SIG-M5 treated with dmso at 0.1 percent for 504 hours (cell line): ENCODE data around the gene GOLT1A.
A peak's percentile ranks its signal among the peaks of the same experiment; 100 is the strongest.

Experiments
- DNase-seq: peaks from one replicate; lab custom pipeline; 2025; ENCODE audit not compliant: unreplicated experiment; lab: John Stamatoyannopoulos, UW

Gene GOLT1A

DNA sequence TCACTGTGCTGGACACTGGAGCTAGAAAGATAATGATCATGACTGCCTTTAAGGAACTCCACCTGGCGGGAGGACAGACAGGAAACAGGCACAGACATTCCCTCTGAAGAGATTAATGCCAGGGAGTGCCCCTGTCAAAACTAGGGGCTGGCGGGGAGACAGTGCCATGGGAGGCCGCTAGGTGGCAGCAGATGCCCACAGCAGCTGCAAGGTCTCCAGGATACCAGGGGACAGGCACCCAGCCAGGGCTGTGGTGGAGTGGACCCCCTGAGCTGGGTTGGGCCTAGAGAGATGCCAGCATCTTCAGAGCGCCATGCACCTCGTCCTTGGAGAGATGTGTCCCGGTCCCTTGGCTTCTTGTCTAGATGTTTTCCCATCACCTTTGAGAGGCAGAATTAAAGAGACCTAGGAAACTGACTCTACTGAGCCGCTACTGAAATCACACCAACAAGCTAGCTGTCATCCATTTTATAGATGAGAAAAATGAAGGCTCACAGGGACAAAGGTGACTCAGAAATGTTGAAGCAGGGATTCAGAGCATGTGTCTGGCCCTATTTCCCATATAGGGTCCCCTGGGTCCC, 51.2 kb downstream of the GOLT1A start:
- DNase-seq: peak; percentile 78

DNA sequence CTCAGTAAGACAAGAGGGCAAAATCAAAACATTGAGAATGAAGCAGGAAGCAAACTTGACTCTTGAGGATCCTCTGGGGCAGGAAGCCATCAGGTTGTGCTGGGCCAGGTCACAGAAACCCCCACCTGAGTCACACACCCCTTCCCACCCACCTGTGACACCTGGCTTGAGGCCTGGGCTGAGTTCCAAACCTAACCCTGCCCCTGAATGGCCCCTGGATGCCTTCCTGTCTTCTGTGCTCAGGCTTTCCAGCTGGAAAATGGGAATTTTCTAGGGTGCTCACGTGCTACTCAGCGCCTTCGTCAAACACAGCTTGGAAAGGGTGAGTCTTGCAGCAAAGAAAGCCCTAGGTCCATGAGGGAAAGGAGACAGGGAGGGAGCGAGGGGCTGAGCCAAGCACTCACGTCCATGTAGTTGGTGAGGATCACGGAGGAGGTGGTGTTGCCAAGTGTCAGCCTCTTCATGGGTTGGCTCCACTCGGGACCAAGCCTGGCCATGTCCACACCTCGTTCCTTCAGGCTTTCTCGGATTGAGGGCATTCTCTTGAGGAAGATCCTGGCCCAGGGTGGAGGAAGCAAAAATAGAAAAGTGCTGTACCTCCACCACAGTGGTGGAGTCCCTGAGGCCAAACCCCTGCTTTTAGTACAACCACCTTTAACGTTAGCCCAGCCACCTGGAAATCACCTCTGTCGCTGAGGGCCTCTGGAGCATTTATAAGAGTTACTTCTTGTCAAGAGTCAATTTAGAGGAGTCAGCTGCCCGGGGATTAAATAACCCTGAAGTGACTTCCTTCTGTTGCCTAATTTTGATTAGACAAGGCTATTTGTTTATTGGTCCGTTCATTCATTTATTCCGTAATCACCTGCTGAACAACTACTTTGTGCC, 51.9 kb downstream of the GOLT1A start:
- no peak for DNase-seq

DNA sequence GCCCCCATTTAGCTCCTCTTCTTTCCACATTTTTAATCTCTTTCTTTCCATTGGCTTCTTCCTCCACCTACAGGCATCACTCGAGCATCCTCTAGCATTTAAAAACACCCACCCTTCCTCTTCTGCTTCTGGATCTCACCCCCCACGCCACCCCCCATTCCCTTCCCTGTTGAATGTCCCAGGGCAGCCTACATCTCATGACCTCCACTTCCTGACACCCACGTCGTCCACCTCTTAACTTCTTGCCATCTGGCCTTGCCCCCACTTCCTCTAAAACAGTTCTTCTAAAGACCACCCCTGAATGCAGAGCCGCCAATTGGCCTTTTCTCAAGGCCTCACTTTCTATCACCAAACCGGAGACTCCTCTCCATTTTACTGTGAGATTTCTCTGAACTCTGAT, 55.8 kb downstream of the GOLT1A start:
- DNase-seq: no peak

DNA sequence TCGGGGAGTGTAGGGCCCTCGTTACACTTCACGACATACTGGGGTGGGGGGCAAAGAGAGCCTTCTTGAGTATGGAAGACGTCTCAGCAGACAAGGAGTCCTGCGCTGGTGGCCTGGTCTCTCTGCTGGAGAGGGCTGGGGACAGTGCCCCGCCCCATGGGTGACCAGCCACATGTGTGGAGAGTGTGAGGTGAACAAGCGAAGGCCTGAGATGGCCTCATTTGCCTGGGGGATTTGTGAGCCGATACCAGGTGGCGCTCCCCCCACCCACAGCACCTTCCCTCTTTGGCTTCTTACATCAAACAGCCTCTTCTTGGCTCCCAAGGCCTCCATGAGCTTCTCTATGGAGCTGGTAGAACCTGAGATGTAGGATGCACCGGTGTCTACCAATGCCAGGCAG, 57.9 kb downstream of the GOLT1A start:
- no peak for DNase-seq

DNA sequence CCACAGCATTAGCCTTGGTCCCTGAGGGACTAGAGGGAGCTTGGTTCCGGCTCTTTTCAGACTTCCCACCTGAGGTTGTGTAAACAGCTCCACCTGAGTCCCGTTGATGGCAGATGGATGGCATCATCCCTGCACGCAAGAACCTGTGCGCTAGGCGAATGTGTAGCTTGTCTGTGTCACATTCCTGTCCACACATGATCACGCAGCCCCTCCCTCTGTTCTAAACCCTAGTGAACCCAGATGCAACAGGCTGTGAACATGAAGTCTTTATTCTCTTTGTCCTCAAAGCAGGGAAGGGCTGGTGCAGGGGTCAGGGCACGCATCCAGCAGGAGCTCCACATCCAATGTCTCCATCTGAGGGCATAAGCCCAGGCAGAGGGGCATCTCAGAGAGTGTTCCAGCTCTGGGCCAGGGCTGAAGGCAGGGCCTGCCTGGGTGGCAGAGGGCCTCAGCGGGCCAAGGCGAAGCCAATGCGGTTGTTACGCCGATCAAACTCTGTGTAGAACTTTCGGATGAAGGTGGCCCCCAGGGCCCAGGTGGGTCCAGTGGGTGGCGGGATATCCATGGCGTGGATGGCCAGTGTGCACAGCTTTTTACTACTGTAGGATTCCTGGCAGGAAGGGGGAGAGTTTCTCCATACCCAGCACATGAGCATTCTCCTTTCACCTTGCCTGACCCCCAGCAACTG, 59.1 kb downstream of the GOLT1A start:
- DNase-seq: no peak

DNA sequence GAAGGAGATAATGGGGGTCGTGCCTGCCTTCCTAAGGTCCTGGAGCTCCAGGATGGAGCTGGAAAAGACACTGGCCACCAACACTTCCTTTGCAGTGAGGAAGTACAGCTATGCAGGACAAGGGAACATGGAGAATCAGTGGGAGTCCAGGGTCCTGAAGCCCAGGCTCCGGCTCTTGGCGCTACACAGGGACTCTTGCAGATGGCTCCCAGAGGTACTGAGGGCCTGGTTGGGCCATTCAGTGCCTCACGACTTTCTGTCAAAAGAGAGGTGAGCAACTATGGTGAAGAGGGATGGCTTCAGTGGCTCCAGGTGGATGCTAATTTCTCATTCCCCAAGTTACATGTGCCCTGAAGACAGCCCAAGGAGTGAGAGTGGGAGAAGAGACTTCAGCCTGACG, 60.1 kb downstream of the GOLT1A start:
- no peak for DNase-seq

DNA sequence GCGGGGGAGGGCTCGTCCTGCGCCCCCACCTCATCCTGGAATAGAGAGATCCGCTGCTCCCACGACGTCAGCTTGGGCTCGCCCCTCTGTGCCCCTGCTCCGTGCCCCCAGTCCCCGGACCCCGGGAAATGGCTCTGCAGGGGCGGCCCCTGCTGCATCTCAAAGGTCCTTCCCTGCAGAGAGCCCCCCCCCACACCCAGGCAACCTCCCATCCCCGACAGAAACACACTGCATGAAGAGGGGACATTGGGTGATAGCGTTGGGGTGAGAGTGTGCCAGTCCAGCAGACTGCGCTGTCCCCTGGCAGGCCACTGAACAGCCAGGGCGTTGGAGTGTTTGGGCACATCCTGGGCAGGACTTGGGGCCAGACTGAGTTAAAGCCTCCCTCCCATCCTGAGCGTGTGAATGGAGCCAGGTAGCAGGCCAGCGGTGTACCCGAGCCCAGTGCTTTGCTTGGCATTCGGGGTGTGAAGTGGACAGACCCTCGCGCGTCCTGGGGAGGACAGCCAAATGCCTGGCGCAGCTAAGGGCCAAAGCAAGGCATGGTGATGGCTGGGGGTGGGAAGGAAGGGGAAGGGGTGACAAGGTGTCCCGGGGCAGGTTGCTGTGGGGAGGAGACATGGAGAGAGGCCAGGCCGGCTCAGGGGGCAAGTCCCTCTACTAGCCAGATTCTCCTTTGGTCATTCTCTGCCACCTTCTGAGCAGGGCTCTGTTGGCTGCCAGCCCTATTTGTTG, 61.3 kb downstream of the GOLT1A start:
- DNase-seq: no peak

DNA sequence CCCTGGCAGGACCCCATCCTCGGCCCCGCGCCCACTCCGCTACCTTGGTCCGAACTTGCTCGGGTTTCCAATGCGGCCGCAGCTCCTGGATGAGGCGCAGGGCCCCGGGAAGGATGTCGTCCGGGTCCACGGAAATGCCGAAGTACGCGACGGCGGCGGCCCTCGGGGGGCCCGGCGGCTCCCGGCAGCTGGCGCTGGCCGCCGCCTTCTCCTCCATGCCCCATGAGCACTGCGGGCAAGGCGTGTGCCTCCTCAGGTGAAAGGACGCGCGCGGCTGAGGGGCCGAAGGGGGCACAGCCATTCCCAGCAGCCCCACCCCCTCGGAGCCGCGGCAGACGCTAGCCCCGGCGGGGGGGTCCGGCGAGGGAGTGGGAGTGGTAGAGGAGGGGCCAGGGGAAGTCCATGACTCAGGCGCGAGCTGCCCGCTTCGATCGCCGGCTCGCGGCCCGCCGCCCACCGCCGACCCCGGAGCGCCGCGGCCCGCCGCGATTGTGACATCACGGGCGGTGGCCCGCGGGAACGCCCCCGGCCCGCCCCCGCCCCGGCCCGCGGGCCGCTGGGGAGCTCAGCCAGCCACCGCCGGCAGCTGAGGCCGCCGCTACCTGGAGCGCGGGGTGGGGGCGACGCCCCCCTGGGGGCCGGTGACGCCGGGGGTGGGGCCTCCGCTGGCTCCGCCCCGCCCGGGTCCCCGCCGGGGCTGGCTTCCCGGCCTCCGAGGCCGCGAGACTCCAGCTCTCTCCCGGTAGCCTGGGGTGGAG, 62.1 kb downstream of the GOLT1A start, which contains the start of gene ETNK2:
ETNK2 (minus strand) TSS at position 493 of the 758 bp plus-strand sequence; CDS start at position 301, 192 bp downstream.
- peak; percentile 21 for DNase-seq

DNA sequence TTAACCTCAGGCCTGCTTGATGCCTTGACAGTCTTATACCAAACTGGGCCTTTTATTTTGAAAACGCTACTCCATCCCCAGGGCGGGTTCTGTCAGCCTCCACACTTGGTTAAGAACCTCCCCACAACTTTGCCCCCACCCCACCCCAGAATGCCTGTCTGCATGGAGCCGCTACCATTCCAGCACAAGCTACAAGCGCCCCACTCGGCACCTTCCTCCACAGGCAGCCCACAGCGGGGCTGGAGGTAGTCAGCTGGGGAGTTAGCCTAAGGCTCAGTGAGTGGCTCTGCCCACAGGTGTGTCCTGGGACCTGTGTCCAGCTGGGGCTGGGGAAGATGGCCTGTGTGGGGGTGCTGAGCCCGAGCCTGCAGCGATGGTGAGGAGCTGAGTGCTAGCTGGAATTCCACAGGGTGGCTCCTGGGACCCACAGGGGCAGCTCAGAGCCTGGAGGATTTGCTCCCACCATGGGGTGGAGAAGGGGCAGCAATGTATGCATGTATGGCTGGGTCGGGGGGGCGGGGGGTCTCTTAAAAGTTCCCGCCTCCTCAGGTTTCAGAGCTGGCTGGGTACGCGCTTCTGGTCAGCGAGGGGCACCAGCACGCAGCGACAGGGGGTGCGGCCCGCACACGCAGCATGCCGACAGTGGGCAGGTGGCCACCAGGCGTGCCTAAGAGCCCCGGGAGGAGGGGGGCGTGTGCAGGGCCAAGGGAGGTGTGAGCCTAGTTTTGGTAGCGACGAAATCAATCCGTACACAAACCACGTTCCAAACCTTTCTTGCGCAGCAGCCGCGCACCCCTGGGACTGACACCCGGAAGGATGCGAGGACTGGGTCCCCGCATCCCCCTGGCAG, 62.9 kb downstream of the GOLT1A start:
- no peak for DNase-seq

DNA sequence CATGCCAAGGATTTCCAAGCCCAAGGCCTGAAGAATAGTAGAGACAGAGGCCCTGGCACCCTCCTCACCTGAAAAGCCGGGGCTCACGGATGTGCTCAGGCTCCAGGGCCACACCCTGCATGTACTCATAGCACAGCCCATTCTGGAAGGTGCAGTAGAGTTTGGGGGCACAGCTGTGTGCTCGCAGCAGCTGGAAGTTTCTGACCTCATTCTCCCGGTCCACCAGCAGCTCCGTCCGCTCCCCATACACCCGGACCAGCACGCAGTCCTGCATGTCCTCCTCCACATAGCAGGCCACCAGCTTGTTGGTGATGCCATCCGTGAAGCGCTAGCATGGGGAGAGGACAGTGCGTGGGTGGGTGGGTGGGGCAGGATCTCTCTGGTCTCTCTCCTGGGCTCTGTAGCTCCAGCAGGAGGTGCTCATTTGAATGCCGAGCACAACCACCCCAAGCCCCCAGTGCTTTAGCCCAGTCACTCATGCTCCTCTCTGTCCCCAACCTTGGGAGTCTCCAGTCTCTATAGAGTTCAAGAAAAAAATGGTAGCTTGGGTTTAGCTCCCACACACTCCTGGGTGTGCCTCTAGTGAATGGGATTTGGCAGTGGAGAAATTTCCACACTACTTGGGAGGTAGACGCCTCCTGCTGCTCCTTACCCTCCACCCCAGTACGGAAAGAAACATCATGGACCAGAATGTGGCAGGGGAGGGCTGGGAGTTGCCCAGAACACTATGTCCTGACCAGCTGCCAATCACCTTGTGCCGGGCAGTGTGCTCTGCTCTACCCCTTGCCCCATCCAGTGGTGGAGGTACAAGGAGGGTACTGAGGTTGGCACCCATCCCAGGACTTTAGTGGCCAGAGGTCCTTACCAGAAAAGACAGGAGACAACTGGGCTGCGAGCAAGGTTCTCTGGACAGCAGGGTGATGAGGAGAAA, 63.9 kb downstream of the GOLT1A start:
- DNase-seq: no peak

DNA sequence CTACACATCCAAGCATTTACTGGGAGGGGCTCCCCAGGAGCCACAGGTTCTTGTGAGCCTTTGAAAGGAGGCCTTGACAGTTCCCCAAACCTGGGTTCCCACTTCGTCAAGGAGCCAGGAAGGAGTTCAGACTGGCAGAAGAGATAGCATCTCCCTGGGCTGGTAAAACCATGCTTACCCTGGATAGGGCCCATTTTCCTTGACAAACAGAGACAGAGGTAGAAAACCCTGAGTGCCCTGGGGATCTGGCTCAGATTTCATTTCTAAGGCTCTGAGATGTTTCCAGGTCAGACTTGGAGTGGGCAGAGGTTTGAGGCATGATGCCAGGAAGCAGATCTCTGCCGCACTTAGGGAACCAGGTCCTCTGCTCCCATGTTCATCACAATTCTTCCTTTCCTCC, 64.7 kb downstream of the GOLT1A start:
- no peak for DNase-seq
